ENCODE measurements around the gene FBXO48.

DNA sequence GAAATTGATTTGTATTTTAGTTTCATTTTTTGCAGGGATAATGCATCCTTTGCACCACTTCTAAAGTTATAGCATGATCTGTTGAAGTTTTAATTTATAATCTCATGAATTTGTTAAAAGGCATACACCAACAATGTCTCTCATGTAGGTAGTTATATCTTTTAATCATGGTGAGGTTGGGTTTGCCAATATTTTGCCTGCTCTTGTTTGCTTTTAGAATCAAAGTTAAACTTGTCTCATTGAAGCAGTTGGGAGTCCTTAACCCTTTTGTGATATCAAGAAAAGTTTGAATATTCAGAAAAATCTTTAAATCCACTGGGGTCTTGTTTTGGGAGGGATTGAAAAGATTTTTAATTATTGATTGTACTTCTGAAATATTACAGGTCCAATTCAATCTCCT lies 32.0 kb upstream of the FBXO48 start:
- no peak for TF ChIP-seq TCF12 (IDR thresholded peaks at IDR 0.05; ENCODE audit: low read depth, low read length)
- TF ChIP-seq, protein P1, sequence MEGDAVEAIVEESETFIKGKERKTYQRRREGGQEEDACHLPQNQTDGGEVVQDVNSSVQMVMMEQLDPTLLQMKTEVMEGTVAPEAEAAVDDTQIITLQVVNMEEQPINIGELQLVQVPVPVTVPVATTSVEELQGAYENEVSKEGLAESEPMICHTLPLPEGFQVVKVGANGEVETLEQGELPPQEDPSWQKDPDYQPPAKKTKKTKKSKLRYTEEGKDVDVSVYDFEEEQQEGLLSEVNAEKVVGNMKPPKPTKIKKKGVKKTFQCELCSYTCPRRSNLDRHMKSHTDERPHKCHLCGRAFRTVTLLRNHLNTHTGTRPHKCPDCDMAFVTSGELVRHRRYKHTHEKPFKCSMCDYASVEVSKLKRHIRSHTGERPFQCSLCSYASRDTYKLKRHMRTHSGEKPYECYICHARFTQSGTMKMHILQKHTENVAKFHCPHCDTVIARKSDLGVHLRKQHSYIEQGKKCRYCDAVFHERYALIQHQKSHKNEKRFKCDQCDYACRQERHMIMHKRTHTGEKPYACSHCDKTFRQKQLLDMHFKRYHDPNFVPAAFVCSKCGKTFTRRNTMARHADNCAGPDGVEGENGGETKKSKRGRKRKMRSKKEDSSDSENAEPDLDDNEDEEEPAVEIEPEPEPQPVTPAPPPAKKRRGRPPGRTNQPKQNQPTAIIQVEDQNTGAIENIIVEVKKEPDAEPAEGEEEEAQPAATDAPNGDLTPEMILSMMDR (IDR thresholded peaks at IDR 0.05 in 2 of 3, conservative IDR thresholded peaks at IDR 0.05 in 1 of 3; ENCODE audit: control insufficient read depth in 2 of 3, extremely low read depth in 1 of 3, insufficient read depth in 1 of 3, low read depth in 3 of 3, low read length in 3 of 3) = no peak
- TF ChIP-seq JUNB (IDR thresholded peaks at IDR 0.05) = no peak
- TF ChIP-seq, protein P2, sequence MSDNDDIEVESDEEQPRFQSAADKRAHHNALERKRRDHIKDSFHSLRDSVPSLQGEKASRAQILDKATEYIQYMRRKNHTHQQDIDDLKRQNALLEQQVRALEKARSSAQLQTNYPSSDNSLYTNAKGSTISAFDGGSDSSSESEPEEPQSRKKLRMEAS (IDR thresholded peaks at IDR 0.05; ENCODE audit: low read depth, low read length) = no peak
- TF ChIP-seq SMAD1 (IDR thresholded peaks at IDR 0.05; ENCODE audit: low read depth, partially characterized antibody) = no peak
- TF ChIP-seq, protein P3, sequence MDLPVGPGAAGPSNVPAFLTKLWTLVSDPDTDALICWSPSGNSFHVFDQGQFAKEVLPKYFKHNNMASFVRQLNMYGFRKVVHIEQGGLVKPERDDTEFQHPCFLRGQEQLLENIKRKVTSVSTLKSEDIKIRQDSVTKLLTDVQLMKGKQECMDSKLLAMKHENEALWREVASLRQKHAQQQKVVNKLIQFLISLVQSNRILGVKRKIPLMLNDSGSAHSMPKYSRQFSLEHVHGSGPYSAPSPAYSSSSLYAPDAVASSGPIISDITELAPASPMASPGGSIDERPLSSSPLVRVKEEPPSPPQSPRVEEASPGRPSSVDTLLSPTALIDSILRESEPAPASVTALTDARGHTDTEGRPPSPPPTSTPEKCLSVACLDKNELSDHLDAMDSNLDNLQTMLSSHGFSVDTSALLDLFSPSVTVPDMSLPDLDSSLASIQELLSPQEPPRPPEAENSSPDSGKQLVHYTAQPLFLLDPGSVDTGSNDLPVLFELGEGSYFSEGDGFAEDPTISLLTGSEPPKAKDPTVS (IDR thresholded peaks at IDR 0.05; ENCODE audit: low read depth, low read length) = no peak
- no peak for TF ChIP-seq CBFB (IDR thresholded peaks at IDR 0.05; ENCODE audit: low read depth)
- TF ChIP-seq CREB1 (IDR thresholded peaks at IDR 0.05; ENCODE audit: low read depth) = no peak
- TF ChIP-seq LARP7 (IDR thresholded peaks at IDR 0.05) = no peak
- no peak for TF ChIP-seq POLR2AphosphoS2 (IDR thresholded peaks at IDR 0.05; ENCODE audit: low read depth, low read length)
- TF ChIP-seq, protein P4, sequence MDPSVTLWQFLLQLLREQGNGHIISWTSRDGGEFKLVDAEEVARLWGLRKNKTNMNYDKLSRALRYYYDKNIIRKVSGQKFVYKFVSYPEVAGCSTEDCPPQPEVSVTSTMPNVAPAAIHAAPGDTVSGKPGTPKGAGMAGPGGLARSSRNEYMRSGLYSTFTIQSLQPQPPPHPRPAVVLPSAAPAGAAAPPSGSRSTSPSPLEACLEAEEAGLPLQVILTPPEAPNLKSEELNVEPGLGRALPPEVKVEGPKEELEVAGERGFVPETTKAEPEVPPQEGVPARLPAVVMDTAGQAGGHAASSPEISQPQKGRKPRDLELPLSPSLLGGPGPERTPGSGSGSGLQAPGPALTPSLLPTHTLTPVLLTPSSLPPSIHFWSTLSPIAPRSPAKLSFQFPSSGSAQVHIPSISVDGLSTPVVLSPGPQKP (IDR thresholded peaks at IDR 0.05; ENCODE audit: low read depth, low read length) = no peak
